ENCODE data around the gene PLXNA4.

DNA sequence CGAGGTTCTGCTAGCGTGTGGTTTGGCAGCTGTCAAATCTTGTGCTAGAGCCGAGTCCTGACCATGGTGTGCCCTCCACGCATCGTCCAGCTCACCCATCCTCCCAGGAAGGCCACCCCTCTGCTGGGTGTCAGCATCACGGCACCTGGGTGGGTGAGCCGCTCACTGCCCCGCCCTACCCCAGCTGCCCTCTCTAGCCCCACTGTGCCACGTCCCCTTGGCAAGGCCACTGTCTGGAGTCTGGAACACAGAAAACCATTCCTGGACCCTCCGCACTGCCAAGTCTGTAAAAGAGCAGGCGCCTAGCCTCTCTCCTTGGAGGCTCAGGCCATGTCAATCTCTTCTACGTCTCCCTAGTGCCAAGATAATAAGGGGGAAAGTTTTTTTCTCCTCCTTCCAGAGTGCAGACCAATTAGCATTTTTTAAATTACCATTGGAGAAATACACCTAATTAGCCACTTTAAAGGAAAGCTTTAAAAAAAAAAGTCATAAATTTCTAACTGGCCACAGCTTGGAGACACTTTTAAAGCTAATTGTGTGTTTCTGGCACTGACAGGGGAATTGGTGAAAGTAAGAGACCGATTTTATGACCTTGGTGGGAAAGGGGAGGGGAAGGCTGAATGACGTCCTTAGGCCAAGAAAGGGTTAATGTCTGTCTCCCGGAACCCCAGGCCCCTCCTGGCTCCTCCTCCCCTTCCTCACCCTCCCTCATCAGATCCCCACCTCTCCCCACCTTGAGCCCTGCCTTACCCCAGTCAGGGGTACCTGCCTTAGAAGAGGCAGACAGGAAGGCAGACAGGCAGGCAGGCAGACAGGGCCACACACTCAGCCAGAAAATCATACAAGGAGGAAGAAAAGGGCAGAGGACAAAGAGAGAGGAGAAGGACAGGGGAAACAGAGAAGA lies 151.2 kb downstream of the PLXNA4 start:
- TF ChIP-seq CTCF (IDR thresholded peaks at IDR 0.05) (no peak), BHLHE40 (IDR thresholded peaks at IDR 0.05; ENCODE audit: low read depth, low read length) (no peak), SMC3 (IDR thresholded peaks at IDR 0.05) (no peak), MYC (IDR thresholded peaks at IDR 0.05; ENCODE audit: borderline replicate concordance, low read length) (no peak), POLR2A (IDR thresholded peaks at IDR 0.05; ENCODE audit: low read length) (no peak), EP300 (IDR thresholded peaks at IDR 0.05) (no peak)
- TF ChIP-seq, protein P1, sequence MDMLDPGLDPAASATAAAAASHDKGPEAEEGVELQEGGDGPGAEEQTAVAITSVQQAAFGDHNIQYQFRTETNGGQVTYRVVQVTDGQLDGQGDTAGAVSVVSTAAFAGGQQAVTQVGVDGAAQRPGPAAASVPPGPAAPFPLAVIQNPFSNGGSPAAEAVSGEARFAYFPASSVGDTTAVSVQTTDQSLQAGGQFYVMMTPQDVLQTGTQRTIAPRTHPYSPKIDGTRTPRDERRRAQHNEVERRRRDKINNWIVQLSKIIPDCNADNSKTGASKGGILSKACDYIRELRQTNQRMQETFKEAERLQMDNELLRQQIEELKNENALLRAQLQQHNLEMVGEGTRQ (IDR thresholded peaks at IDR 0.05), result no peak

All from A549 (cell line).